Cortex of kidney (tissue), 1 donor: ENCODE data around the gene ALDH2.
"Not testable (repeated sequence)": the region's sequence is repeated elsewhere in the genome, so short reads cannot be mapped to it uniquely, and the experiment has no call there.

Experiments used
- DNase-seq: peaks from one replicate; lab custom pipeline; 2025; lab: John Stamatoyannopoulos, UW

Gene ALDH2

DNA sequence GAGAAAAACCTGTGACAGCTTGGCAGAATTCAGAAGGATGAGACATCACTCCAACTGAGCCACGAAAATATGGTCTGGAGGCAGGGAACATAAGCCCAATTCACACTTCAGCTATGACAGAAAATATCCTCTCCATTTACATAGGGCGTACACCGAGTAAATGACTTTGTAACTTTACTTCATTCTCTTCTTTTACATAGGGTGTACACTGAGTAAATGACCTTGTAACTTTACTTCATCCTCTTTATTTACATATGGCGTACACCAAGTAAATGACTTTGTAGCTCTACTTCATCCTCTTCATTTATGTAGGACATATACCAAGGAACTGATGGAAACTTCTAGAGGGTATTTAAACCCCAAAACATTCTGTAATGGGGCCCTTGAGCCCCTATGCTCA, 61.2 kb downstream of the ALDH2 start:
- no peak for DNase-seq

DNA sequence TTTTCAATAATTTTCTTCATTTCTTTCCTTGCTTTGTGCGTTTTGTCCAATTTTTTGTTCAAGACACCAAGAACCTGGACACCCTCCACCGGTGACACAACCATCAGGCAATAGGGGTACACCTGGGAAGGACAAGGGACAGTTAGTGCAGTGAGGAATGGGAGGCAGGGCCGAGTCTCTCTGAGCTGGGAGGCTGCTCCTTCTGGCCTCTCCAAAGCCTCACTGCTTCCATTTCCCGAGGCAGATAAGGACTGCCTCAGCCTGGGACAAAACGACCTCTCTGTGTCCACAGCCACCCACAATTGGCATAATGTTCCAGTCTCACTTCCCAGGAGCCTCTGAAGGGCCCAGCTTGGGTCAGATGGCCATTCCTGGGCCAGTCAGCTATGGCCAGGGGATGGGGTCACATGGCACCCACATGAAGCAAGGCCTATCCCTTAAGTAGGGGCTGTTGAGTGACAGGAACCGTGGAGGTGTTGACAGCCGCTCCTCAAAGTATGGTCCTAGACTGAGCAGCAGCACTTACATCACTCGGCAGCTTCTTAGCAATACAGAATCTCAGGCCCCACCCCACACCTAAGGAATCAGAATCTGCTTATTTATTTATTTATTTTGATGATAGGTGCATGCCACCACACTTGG, 61.7 kb downstream of the ALDH2 start:
- no peak for DNase-seq

DNA sequence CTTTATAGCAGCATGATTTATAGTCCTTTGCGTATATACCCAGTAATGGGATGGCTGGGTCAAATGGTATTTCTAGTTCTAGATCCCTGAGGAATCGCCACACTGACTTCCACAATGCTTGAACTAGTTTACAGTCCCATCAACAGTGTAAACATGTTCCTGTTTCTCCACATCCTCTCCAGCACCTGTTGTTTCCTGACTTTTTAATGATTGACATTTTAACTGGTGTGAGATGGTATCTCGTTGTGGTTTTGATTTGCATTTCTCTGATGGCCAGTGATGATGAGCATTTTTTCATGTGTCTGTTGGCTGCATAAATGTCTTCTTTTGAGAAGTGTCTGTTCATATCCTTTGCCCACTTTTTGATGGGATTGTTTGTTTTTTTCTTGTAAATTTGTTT, 62.9 kb downstream of the ALDH2 start:
- DNase-seq = not testable (repeated sequence)

DNA sequence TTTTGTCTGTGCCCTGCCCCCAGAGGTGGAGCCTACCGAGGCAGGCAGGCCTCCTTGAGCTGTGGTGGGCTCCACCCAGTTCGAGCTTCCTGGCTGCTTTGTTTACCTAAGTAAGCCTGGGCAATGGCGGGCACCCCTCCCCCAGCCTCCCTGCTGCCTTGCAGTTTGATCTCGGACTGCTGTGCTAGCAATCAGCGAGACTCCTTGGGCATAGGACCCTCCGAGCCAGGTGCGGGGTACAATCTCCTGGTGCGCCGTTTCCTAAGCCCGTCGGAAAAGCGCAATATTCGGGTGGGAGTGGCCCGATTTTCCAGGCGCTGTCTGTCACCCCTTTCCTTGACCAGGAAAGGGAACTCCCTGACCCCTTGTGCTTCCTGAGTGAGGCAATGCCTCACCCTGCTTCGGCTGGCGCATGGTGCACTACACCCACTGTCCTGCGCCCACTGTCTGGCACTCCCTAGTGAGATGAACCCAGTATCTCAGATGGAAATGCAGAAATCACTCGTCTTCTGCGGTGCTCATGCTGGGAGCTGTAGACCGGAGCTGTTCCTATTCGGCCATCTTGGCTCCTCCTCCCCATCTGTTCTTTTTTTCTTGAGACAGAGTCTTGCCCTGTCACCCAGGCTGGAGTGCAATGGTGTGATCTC, 68.1 kb downstream of the ALDH2 start:
- DNase-seq = not testable (repeated sequence)

DNA sequence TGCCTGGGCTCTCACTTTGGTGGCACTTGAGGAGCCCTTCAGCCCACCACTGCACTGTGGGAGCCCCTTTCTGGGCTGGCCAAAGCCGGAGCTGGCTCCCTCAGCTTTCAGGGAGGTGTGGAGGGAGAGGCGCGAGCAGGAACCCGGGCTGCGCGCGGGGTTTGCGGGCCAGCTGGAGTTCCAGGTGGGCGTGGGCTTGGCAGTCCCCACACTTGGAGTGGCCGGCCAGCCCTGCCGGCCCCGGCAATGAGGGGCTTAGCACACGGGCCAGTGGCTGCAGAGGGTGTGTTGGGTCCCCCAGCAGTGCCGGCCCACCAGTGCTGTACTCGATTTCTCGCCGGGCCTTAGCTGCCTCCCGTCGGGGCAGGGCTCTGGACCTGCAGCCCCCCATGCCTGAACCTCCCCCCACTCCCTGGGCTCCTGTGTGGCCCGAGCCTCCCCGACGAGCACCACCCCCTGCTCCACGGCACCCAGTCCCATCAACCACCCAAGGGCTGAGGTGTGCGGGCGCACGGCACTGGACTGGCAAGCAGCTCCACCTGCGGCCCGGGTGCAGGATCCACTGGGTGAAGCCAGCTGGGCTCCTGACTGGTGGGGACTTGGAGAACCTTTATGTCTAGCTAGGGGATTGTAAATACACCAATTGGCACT, 68.9 kb downstream of the ALDH2 start:
- not testable (repeated sequence) for DNase-seq

DNA sequence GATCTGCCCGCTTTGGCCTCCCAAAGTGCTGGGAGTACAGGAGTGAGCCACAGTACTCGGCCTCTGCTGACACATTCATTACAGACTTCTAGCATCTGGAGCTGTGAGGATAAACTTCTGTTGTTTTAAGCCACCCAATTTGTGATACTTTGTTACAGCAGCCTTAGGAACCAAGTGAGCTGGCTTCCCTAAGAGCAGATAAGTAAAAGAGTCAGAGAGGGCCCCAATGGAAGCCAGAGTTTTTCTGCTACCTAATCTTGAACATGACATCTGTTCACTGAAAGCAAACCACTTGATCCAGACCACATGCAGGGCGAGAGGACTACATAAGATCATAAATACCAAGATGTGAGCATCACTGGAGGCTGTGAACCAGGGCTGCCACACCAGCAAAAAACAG, 71.6 kb downstream of the ALDH2 start:
- DNase-seq = no peak

DNA sequence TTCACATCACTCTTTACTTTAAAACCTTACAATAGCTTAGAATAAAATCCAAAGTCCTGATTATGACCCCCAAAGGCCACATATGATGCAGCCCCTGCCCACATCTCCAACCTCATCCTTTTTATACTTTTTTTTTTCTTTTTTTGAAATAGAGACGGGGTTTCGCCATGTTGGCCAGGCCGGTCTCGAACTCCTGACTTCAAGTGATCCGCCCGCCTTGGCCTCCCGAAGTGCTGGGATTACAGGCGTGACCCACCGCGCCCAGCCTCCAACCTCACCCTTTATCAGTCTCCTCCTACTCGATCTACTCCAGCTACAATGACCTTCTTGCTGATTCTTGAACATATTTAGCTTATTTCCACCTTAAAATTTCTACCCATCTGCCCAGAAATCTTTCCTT, 74.1 kb downstream of the ALDH2 start:
- no peak for DNase-seq

DNA sequence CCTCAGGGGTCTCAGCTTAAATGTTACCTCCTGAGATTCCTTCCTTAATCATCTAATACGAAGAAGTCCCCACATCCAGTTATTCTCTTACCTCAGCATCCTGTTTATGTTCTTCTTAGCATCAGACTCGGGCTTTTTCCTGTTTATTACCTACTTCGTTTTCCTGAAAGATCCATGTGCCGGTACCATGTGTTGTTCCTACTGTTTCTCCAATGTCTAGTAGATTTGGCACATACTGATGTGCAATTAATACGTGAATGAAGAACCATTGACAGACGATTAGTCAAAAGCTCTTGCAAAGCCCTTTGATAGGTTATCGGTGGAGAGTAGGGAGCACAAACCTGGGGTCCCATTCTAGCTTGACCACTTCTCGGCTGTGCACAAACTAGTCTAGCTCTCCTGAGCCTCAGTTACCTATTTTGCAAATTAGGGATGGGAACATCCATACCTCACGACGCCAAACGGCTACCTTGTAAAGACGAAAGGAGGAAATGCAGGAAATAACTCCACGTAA, 74.6 kb downstream of the ALDH2 start:
- DNase-seq = no peak

DNA sequence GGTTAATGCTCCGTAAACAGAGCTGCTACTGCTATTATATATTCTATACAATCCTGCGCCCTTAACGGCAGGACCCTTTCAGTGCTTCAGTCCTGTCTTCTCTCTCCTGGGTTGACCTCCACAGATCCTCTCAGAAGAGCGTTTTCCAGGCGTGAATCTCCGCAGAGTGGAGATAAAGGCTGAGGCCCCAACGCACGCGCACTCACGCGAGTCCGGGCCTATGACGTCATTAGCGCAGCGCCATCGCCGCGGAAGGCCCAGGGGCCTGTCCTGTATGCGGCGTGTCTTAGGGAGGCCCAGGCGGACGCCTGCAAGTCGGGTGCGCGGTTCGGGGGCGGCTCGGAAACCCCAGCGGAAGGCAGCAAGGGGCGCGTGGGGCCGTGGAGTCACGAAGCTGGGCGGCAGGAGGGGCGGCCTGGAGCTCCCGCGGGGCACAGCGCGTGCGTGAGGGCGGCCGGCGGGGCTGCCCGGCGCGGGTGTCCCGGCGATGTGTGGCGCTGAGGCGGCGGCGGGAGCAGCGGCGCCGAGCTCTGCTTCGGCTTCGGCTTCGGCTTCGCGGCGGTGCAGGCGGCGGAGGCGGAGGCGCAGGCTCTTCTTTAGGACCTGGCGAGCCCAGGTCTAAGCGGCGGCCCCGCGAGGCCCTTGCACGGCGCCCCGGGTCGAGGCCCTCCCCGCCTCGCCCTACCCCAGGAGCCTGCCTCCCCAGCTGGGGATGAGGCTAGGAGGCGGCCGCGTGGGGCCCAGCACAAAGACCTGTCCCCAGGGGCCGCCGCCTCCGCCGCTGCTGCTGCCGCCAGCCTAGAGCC, 75.2 kb downstream of the ALDH2 start, which contains the start of gene MAPKAPK5:
TSS of gene MAPKAPK5 (plus strand) at position 479 of the 806 bp plus-strand sequence. CDS start 506 bp downstream, outside the sequence.
- peak; percentile 51 for DNase-seq

DNA sequence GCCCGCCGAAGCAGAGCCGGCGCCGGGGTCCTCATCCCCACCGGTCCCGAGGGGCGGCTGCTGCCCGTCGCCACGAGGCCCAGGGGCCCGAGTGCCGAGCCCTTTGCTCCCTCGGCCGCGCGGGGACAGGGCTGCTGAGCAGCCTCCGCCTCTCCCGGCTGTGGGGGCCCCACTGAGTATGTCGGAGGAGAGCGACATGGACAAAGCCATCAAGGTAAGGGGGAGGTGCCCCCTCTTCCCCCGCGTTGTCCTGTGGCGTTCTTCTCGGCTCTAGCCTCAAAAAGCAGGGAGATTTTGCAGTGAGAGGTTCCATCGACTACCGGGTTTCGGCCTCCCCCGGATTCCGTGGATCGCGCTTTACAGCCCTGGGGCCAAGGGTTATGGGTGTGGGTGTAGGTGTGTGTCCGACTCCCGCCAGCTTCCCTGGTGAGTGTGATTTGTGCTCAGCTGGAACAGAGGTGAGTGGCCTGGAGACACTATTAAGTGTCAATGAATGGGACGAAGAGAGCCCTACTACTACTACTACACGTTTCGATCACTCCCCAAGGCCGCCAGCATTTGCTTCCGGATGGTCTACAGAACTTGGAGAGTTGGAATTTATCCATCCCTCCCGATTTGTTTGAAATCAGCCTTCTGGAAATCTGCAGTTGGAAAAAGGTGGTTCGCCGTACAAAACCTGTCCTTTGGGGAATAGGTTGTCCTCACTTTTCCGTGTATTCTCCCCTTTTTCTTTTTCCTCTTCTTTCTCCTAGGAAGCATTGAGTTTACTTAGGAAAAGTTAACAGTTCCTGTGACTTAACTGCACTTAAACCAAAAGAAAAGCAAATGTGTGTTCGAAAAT, 76.0 kb downstream of the ALDH2 start:
- DNase-seq = no peak

DNA sequence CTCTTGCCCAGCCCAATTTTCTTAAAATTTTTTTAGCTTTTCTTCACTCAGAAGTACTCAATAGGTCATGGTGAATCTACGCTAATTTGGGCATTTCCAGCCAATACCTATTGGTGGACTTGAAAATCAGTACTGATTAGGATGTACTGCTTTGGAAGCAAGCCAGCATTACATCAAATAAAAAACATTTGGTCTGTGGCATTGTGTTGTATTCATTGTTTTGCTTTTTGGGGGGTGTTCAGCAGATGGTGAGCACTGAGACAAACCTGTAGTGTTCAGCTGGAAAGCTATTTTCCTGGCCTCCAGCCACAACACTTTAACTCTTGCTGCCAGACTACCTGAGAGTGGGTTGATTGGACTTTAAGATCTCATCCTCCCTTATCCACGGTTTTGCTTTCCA, 79.3 kb downstream of the ALDH2 start:
- no peak for DNase-seq

DNA sequence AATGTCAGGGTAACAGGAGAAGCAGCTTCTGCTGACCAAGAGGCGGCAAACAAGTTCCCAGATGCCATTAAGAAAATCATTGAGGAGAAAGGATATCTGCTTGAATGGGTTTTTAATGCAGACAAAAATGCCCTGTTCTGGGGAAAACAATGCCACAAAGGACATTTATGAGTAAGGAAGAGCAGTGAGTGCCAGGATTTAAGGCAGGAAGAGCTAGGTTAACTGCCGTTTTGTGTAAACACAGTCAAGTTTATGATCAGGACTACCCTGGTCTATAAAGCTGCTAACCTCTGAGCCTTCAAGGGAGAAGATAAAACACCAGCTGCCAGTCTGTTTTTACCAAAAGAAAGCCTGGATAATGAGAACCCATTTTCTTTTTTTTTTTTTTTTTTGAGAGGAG, 83.8 kb downstream of the ALDH2 start:
- DNase-seq = no peak

DNA sequence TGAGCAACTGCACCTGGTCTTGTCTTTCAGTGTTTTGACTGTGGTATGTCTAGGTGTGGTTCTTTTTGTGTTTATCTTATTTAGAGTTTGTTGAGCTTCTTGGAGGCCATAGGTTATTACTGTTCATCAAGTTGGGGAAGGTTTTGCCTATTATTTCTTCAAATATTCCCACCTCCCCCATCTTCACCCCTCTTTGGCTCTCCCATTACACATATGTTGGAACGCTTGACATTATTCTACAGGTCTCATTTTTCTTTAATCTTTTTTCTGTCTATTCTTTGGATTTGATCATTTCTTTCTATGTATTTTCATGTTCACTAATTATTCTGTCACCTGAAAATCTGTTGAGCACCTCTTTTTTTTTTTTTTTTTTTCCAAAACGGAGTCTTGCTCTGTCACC, 91.5 kb downstream of the ALDH2 start:
- no peak for DNase-seq

DNA sequence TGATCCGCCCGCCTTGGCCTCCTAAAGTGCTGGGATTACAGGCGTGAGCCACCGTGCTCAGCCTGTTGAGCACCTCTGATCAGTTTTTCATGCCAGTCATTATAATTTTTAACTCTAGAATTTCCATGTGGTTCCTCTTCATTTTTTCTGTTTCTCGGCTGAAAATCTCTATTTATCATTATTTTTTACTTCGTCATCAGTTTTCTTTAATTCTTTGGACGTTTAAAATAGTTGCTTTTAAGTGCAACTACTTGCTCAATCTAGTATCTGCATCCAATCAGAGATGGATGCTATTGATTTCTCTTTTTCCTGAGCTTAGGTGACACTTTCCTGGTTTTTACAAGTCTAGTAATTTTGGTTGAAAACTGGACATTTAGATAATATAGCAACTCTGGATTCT, 92.0 kb downstream of the ALDH2 start:
- no peak for DNase-seq

DNA sequence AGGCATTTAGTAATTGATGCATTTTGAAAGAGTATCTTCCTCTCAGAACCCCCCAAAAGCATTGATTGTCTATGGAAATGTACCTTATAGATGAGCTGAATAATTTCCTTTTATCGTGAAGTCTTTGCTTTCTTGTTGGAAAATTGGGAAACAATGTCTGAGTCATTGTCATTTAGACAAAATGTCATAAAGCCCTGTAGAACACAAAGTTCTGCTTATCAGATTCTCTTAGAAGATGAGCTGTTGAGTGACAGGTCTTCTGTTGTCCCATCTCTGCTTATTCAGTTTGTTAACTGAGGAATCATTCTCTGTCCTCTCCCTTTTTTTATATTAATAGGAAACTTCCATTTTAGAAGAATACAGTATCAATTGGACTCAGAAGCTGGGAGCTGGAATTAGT, 98.2 kb downstream of the ALDH2 start:
- DNase-seq = no peak
